GM19372 (cell line): ENCODE measurements around the gene TMEM38B.
"Not testable (repeated sequence)": the region's sequence is repeated elsewhere in the genome, so short reads cannot be mapped to it uniquely, and the experiment has no call there.

Experiments
- ATAC-seq: cut with Tn5 transposase; IDR thresholded peaks from one replicate; pipeline ENCODE4 v1.9.1; 2021; ENCODE audit warnings: mild to moderate bottlenecking, low read depth, moderate library complexity; ENCODE audit not compliant: unreplicated experiment

Gene TMEM38B

DNA sequence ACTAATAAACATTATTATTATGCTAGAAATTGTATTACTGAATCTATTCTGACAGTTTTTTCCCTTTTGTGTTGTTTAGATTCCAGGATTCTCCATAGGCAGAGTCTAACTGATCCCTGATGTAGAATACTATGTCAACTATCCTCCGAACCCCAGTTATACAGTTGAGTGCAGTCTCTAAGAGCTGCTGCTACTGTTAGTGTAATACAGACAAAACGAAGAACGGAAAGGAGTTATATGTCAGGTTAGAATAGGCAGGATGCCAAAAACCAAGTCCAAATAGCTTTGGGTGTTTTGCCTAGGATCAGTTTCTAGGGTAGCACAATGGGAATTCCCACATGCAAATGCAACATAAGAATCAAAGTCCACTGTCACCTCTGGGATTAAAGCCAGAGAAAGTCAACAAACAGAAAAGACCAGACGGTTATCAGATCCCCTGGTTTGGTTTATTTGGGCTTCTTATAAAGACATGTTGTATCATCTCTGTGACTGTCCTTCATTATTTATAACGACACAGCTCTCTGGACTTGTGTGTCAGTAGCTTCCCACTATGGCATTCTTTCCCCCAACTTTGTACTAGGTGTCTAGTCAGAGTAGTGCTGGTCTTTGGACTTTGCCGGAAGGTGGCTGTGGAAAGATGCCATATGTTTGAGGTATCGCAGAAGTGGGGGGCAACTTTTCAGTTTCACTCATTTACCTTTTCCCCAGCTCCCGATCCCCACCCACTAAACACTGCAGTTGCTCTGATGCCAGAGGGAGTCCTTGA, 14.9 kb upstream of the TMEM38B start:
- ATAC-seq, result no peak

- no peak for ATAC-seq
These were observed 13.0 kb upstream of the TMEM38B start for GRCh38 chr9:105681313-105681712.

DNA sequence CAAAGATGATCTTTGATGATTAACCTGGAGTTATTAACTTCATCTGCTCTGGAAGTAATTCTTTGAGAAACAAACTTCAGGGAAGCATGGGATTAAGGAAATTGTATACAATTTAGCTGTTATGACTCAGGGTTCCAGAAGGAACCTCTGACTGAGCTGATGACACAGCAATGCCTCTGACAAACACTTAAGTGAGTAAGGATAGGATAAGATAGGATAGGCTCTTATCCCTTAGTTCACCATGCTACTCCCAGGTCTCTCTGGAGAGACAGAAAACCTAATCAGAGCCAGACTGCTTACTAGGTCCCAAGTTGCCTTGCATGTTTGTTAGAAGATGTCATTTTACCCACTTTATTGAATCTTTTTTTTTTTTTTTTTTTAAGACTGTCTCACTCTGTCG, 12.6 kb upstream of the TMEM38B start:
- no peak for ATAC-seq

- ATAC-seq, result no peak
These were observed 10.6 kb upstream of the TMEM38B start for GRCh38 chr9:105683688-105684275.

GRCh38 chr9:105686936-105687335, 7.4 kb upstream of the TMEM38B start:
- ATAC-seq, result no peak

DNA sequence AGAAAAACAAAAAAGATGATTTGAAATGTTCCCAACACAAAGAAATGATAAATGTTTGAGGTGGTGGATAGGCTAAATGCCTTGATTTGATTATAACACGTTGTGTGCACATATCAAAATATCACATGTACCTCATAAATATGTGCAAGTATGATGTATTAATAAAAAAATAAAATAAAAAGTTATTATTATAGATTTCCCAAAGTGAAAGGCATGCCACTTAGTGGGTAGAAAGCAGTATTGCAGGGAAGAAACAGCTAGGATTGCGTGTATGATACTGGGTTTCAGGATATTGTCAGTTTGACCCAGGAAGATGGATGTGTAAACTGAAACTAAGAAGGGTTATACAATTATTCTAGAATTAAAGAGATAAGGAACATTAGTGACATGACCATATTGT, 3.6 kb upstream of the TMEM38B start:
- ATAC-seq, result no peak

- peak; percentile 19 for ATAC-seq
These were observed 729 bp upstream of the TMEM38B start for GRCh38 chr9:105693435-105694189.

DNA sequence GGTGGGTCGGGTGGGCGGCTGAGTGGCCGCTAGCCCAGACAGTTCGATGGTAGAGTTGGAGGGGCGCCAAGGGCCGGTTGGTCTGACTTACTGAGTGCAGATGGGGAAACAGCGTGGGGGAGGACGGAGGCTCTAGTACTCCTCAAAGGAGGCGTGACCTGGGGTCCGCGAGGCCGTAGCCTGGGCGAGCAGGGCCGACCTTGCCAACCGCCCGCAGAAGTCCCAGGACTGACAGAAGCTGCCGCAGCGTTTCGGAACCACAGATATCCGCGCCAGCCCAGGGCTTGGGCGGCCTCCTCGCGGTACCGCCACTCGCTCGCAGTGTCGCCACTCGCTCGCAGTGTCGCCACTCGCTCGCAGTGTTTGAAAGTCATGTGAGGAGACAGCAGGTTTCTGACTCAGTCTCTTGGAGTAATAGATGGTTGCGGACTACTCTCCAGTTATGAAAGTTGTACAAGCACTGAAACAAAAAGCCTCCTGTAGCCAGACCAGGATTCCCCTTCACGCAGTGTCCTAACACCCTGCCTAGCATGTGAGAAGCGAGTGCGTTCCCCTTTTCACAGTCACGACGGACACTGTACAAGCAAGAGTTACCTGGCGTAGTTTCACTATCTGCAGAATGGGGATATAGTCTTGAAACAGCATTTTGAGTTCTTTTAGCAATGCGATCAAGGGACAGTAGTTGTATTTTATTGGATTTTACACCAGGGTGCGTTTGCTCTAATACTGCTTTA, 674 bp downstream of the TMEM38B start:
- ATAC-seq, result peak; percentile 62

DNA sequence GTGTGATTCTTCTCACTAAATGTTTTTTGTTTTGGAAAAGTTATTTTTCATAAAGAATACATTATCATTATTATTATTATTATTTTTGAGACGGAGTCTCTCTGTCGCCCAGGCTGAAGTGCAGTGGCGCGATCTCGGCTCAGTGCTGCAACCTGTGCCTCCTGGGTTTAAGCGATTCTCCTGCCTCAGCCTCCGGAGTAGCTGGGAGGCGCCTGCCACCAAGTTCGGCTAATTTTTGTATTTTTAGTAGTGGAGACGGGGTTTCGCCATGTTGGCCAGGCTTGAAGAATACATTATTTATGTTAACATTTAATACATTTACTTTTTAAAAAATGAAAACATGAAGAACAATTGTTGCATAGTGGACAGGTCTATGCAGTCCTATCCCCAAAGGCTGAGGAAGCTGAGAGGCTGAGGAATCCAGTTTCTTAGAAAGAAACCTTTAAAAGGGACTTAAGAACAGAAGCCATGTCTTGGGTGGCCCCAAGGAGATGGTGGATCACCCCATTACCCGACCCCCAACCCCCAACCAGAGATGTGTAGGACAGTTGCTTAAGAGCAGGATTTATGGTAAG, 2.0 kb downstream of the TMEM38B start:
- no peak for ATAC-seq

DNA sequence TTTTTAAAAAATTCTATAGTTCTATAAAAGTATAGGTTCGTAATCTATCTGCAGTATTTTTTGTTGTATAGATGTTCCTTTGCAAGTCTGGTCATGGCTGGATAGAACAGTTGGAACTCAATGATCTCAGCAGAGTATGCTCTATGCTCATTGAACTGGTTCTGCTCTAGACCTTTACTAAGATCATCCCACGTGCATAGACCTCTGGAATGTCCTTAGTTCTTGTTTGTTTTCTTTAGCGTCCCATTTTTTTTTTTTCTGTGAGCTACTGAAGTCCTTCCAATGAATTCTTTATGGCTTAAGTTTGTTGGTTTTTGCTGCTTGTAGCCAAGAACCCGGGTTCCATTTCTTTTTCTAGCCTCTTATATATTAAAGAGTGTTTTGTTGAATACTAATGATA, 3.5 kb downstream of the TMEM38B start:
- ATAC-seq, result no peak

GRCh38 chr9:105698348-105698870, 4.1 kb downstream of the TMEM38B start:
- ATAC-seq, result no peak

- ATAC-seq, result no peak
These were observed 6.3 kb downstream of the TMEM38B start for GRCh38 chr9:105700668-105701067.

GRCh38 chr9:105701145-105701544, 6.8 kb downstream of the TMEM38B start:
- no peak for ATAC-seq

- no peak for ATAC-seq
These were observed 7.9 kb downstream of the TMEM38B start for GRCh38 chr9:105702207-105702606.

DNA sequence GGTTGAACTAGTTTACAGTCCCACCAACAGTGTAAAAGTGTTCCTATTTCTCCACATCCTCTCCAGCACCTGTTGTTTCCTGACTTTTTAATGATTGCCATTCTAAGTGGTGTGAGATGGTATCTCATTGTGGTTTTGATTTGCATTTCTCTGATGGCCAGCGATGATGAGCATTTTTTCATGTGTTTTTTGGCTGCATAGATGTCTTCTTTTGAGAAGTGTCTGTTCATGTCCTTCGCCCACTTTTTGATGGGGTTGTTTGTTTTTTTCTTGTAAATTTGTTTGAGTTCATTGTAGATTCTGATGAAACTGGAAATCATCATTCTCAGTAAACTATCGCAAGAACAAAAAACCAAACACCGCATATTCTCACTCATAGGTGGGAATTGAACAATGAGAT, 9.3 kb downstream of the TMEM38B start:
- not testable (repeated sequence) for ATAC-seq

DNA sequence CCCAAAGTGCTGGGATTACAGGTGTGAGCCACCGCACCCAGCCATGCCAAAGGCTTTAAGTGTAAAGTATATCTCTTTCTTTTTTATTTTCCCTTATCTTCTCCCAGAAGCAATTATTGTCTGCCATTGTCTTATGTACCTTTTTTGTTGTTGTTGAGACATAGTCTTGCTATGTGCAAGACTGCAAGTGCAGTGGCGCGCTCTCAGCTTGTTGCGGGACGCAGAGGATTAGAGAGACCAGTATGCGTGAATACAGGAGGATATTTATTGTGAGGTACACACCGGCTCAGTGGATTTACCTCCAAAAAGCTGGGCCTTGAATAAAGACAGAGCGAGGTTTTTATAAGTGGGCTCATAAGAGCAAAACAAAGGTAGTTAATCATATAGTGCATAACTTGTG, 11.8 kb downstream of the TMEM38B start:
- ATAC-seq, result no peak

DNA sequence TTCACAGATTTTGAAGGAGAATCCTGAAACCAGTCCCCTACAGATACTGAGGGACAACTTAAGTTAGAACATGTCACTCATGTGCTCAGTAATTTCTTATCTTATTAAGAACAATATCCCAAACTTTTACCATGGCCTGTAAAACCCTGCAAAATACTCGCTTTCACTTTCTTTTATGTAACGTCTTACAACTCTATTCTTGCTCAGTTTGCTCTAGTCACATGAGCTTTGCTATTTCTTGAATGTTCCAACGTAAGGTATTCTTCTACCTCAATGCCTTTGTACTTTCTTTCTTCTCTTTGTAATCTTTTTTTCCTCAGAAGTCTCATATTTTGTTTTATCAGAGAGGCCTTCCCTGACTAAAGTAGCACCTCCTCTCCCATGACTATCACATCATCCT, 14.1 kb downstream of the TMEM38B start:
- no peak for ATAC-seq

GRCh38 chr9:105710638-105711037, 16.3 kb downstream of the TMEM38B start:
- no peak for ATAC-seq

DNA sequence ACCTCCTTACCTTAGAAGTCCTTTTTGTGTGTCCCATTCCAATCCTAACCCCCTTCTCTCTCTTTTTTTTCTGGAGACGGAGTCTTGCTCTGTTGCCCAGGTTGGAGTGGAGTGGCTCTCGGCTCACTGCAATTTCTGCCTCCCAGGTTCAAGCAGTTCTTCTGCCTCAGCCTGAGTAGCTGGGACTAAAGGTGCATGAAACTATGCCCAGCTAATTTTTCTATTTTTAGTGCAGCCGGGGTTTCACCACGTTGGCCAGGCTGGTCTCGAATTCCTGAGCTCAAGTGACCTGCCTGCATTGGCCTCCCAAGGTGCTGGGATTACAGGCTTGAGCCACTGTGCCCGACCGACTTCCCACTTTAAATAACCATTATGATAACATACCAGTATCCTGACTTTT, 17.5 kb downstream of the TMEM38B start:
- ATAC-seq, result no peak

DNA sequence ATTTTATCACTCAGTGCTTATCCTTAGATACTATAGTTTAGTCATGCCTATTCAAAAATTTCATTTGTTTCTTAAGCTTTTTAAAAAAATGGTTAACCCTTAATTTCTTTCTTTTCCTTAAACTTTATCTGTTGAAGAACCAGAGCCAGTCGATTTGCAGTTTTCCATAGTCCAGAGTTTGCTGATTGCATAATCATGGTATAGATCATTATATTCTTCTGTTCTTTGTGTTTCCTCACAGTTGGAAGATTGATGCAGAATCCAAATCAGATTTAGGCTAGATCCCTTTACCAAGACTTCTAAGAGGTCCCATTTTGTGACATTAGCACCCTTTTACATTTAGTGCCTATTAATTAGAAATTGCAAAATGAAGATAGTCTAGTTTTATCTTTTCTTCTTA, 18.0 kb downstream of the TMEM38B start:
- ATAC-seq, result no peak
